ENCODE measurements around the gene RNF166. TPM values are rescaled to one million over a fixed set of nuclear protein-coding genes. Genes with fewer than 3 reads are reported as not detected.
A peak's percentile ranks its signal among the peaks of the same experiment; 100 is the strongest.

Gene RNF166
- polyA plus RNA-seq, 4 donors: 9.2 to 15.1 (median 12.1) TPM

DNA sequence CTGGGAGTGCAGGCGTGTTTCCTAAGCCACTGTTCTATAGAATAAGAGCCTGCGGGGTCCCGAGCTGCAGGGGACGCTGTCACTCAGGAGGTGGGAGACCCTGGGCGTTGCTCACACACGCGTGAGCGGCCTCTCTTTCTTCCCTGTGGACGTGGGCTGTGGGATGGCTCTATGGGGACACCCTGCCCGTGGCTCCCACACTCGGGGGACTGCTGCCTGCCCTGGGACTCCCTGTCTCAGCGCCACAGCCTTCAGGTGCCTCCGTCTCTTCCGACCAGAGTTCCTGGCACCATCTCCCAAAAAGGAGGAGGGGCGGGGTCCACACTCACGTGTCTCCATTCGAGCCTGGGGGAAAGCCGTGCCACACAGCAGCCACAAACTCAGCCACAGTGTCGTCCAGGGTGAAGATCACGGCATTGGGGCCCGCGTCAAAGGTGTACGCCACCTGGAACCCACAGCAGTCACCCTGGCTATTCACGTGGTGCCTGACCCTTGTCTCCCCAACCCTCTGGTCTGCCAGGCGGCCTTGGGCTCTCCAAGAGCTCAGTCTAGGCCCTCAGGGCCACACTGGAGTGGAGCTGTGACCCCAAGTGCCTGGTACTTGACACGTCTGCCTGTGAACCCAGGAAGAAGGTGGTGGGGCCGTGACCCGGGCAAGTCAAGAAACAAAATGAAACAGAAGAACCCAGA lies 51.7 kb downstream of the RNF166 start:
- Histone ChIP-seq H3K9me3 (ENCODE audit: control insufficient read depth in 2 of 2, insufficient read depth in 1 of 2, low read depth in 1 of 2, low read length in 1 of 2) (no peaks in the 10 kb centered on the region), H3K36me3 (ENCODE audit: control insufficient read depth in 3 of 3, insufficient read depth in 2 of 3, low read depth in 1 of 3, low read length in 3 of 3) (peaks cover 10 to 78% (median 11%) of the 10 kb centered on the region in 3 donors), H3K27me3 (ENCODE audit: control insufficient read depth in 3 of 3, insufficient read depth in 3 of 3, low read length in 3 of 3) (no peaks in the 10 kb centered on the region), H3K4me1 (ENCODE audit: control insufficient read depth in 3 of 3, insufficient read depth in 2 of 3, low read depth in 1 of 3, low read length in 2 of 3) (peaks cover 0 to 15% (median 4%) of the 10 kb centered on the region in 3 donors), H3K27ac (ENCODE audit: low read depth in 1 of 3, low read length in 2 of 3) (no peak overlapping the region), H3K4me3 (ENCODE audit: low read depth in 1 of 3, low read length in 3 of 3) (no peak overlapping the region)
- no peak for DNase-seq
- no peak for FAIRE-seq
- WGBS, 3 donors: 88 to 92% (median 89%) methylated on average over 28 of the region's 28 CpGs

DNA sequence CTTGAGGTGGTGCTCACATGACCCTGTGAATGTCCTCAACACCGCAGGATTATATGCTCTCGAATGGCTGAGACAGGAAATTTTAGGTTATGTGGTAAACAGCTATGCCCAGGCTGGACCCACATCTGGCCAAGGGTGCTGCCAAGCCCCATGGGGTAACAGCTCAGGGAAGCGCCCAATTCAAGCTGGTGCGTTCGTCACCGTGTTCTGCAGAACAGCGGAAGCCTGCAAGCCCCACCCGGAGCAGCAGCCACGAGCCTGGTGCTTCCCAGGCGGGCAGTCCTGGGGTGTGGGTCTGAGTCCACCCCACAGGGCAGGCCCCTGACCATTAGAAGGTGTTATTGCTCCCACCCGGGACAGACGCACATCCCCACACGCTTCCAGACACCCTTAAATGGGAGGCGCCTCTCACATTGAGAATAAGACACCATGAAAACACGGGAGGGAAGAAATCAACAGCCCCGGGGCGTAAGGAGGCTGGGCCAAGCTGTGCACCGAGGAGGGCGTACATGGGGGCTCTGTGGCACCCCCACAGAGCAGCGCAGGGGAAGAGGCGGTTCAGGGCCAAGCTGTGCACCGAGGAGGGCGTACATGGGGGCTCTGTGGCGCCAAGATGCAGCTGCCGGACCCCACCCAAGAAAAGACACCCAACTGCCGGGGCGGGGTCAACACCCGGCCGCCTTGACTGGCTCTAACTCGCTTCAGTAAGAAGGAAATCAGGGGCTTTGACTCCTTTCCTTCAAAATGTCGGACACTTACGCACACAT lies 52.4 kb downstream of the RNF166 start:
- Histone ChIP-seq H3K27me3 (ENCODE audit: control insufficient read depth in 3 of 3, insufficient read depth in 3 of 3, low read length in 3 of 3) (no peaks in the 10 kb centered on the region), H3K27ac (ENCODE audit: low read depth in 1 of 3, low read length in 2 of 3) (no peak overlapping the region), H3K9me3 (ENCODE audit: control insufficient read depth in 2 of 2, insufficient read depth in 1 of 2, low read depth in 1 of 2, low read length in 1 of 2) (no peaks in the 10 kb centered on the region), H3K4me1 (ENCODE audit: control insufficient read depth in 3 of 3, insufficient read depth in 2 of 3, low read depth in 1 of 3, low read length in 2 of 3) (peaks cover 0 to 17% (median 6%) of the 10 kb centered on the region in 3 donors), H3K36me3 (ENCODE audit: control insufficient read depth in 3 of 3, insufficient read depth in 2 of 3, low read depth in 1 of 3, low read length in 3 of 3) (peaks cover 10 to 77% (median 11%) of the 10 kb centered on the region in 3 donors), H3K4me3 (ENCODE audit: low read depth in 1 of 3, low read length in 3 of 3) (no peak overlapping the region)
- 86 to 89% (median 86%) methylated on average over 31 to 32 of the region's 32 CpGs for WGBS, 3 donors
- DNase-seq: no peak
- no peak for FAIRE-seq

DNA sequence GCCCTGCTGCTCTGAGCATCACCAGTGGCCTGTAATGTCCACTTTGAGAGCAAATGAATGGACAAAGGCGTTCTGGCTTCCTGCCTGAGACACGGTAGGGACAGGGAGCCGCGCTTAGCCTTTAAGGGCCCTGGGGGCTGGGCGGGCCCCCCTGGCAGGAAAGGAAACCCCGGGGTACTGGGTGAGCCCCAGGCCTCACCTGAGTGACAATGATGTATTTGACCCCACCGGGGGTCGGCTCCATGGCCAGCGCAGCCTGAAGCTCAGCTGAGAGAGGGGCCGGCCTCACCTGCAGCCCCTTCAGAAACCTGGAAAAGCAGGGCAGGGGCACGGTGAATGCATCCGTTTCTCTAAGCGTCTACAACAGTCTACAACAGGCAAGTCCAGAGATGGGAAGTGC lies 53.1 kb downstream of the RNF166 start:
- Histone ChIP-seq H3K36me3 (ENCODE audit: control insufficient read depth in 3 of 3, insufficient read depth in 2 of 3, low read depth in 1 of 3, low read length in 3 of 3) (peaks cover 9 to 74% (median 11%) of the 10 kb centered on the region in 3 donors), H3K27ac (ENCODE audit: low read depth in 1 of 3, low read length in 2 of 3) (no peak overlapping the region), H3K9me3 (ENCODE audit: control insufficient read depth in 2 of 2, insufficient read depth in 1 of 2, low read depth in 1 of 2, low read length in 1 of 2) (no peaks in the 10 kb centered on the region)

DNA sequence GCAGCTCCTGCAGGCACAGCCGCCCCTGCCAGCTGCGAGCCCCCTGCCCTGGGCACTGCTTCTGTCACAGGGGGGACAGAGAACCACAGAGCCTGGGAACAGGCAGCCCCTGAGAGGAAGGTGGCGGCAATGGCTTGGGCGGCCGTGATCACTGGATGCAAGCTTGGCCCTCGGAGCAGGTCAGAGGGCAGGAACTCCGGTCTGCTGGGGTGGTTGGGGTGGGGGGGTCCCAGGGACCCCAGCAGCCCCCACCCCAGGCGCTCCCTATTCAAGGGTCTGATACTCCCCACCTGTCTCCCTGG lies 53.5 kb downstream of the RNF166 start:
- no peak for FAIRE-seq
- no peak for DNase-seq
- H3K4me1 ChIP-seq (ENCODE audit: control insufficient read depth in 3 of 3, insufficient read depth in 2 of 3, low read depth in 1 of 3, low read length in 2 of 3): peaks cover 0 to 17% (median 6%) of the 10 kb centered on the region in 3 donors
- H3K4me3 ChIP-seq (ENCODE audit: low read depth in 1 of 3, low read length in 3 of 3): no peak overlapping the region
- H3K27me3 ChIP-seq (ENCODE audit: control insufficient read depth in 3 of 3, insufficient read depth in 3 of 3, low read length in 3 of 3): no peaks in the 10 kb centered on the region
- peaks cover 7 to 72% (median 11%) of the 10 kb centered on the region in 3 donors for H3K36me3 ChIP-seq (ENCODE audit: control insufficient read depth in 3 of 3, insufficient read depth in 2 of 3, low read depth in 1 of 3, low read length in 3 of 3)
- no peaks in the 10 kb centered on the region for H3K9me3 ChIP-seq (ENCODE audit: control insufficient read depth in 2 of 2, insufficient read depth in 1 of 2, low read depth in 1 of 2, low read length in 1 of 2)
- WGBS, 3 donors: 92 to 100% (median 94%) methylated on average over 6 to 8 of the region's 8 CpGs
- H3K27ac ChIP-seq (ENCODE audit: low read depth in 1 of 3, low read length in 2 of 3): no peak overlapping the region

More for the DNA sequence above, 53.1 kb downstream of the RNF166 start:
- no peak for FAIRE-seq
- H3K4me3 ChIP-seq (ENCODE audit: low read depth in 1 of 3, low read length in 3 of 3): no peak overlapping the region
- DNase-seq: no peak
- no peaks in the 10 kb centered on the region for H3K27me3 ChIP-seq (ENCODE audit: control insufficient read depth in 3 of 3, insufficient read depth in 3 of 3, low read length in 3 of 3)
- WGBS, 3 donors: 92 to 95% (median 93%) methylated on average over 13 of the region's 13 CpGs
- H3K4me1 ChIP-seq (ENCODE audit: control insufficient read depth in 3 of 3, insufficient read depth in 2 of 3, low read depth in 1 of 3, low read length in 2 of 3): peaks cover 0 to 17% (median 6%) of the 10 kb centered on the region in 3 donors

DNA sequence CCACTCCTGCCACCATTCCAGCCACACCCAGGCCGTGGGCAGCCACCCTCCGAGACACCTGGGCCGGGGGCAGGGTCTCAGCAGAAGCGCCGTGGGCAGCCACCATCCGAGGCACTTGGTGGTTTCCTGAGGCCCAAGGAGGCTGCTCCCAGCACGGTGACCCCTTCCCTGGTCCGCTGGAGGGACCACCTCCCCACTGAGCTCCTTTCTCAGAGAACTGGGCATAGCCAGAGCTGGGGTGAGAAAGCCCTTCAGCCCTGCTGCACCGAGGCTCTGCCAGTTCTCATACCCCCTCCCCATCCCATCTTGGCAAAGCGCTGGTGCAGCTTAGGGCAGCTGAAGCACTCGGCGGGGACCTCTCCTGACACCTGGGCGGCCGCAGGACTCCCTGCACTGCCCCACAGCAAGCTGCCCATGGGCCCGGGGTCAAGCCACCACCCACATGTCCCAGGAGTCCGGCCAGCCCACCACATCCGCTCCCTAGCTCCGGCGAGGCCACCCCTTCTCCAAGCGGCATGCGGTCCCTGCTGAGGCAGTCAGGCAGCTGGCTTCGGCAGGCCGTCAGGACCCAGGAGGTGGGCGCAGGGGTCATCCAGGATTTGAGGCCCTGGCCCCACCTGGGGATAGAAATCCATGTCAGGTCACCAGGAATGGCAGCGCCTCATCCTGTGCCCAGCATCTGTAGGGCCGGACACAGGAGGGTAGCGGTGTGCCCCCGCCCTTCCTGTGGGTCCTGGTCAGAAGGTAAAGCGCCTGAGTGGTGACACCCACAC lies 54.0 kb downstream of the RNF166 start:
- Histone ChIP-seq H3K4me1 (ENCODE audit: control insufficient read depth in 3 of 3, insufficient read depth in 2 of 3, low read depth in 1 of 3, low read length in 2 of 3) (peaks cover 0 to 17% (median 6%) of the 10 kb centered on the region in 3 donors), H3K4me3 (ENCODE audit: low read depth in 1 of 3, low read length in 3 of 3) (no peak overlapping the region), H3K27ac (ENCODE audit: low read depth in 1 of 3, low read length in 2 of 3) (peak overlapping the region; percentile 56 to 87 (median 78)), H3K9me3 (ENCODE audit: control insufficient read depth in 2 of 2, insufficient read depth in 1 of 2, low read depth in 1 of 2, low read length in 1 of 2) (no peaks in the 10 kb centered on the region), H3K36me3 (ENCODE audit: control insufficient read depth in 3 of 3, insufficient read depth in 2 of 3, low read depth in 1 of 3, low read length in 3 of 3) (peaks cover 7 to 71% (median 8%) of the 10 kb centered on the region in 3 donors), H3K27me3 (ENCODE audit: control insufficient read depth in 3 of 3, insufficient read depth in 3 of 3, low read length in 3 of 3) (no peaks in the 10 kb centered on the region)
- no peak for FAIRE-seq
- no peak for DNase-seq
- WGBS, 3 donors: 86 to 90% (median 87%) methylated on average over 28 to 29 of the region's 29 CpGs

DNA sequence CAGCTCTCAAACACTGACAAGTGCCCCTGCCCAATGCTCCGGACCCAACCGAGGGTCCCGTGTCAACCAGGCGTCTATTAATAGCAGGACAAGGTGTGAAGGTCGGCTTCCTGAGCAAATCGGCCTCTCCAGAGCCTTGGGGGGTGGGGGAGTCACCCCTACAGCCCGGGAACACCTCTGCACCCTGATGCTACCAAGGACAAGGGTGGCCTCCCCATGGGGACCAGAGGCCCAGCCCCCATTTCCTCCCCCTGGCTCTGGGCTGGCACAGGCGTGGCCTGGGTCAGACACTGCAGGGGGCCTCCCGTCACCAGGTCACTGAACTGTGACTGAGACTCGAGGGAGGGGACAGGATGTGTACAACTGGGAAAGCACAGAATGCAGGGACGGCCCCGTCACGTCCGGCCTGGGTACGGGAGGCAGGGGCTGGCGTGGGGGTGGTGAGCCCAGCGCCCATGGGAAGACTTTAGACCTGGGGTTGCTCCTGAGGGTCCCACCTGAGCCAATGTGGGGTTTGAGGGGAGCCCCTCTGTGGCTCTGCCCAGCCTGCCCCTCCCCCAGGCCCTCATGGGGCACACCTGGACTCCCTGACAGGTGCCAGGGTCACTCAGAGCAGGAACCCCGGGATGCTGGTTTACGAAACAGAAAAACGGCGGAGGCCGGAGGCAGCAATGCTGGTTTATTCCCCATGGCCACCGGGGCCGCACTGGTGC lies 54.8 kb downstream of the RNF166 start:
- 38 to 44% (median 41%) methylated on average over 24 of the region's 24 CpGs for WGBS, 3 donors
- FAIRE-seq: no peak
- Histone ChIP-seq H3K27ac (ENCODE audit: low read depth in 1 of 3, low read length in 2 of 3) (peak overlapping the region; percentile 65 to 87 (median 78)), H3K36me3 (ENCODE audit: control insufficient read depth in 3 of 3, insufficient read depth in 2 of 3, low read depth in 1 of 3, low read length in 3 of 3) (peaks cover 7 to 69% (median 8%) of the 10 kb centered on the region in 3 donors), H3K9me3 (ENCODE audit: control insufficient read depth in 2 of 2, insufficient read depth in 1 of 2, low read depth in 1 of 2, low read length in 1 of 2) (no peaks in the 10 kb centered on the region), H3K4me3 (ENCODE audit: low read depth in 1 of 3, low read length in 3 of 3) (peak overlapping the region; percentile 88 to 89 (median 89)), H3K27me3 (ENCODE audit: control insufficient read depth in 3 of 3, insufficient read depth in 3 of 3, low read length in 3 of 3) (no peaks in the 10 kb centered on the region), H3K4me1 (ENCODE audit: control insufficient read depth in 3 of 3, insufficient read depth in 2 of 3, low read depth in 1 of 3, low read length in 2 of 3) (peaks cover 0 to 17% (median 6%) of the 10 kb centered on the region in 3 donors)
- DNase-seq: peak; percentile 60 to 90

DNA sequence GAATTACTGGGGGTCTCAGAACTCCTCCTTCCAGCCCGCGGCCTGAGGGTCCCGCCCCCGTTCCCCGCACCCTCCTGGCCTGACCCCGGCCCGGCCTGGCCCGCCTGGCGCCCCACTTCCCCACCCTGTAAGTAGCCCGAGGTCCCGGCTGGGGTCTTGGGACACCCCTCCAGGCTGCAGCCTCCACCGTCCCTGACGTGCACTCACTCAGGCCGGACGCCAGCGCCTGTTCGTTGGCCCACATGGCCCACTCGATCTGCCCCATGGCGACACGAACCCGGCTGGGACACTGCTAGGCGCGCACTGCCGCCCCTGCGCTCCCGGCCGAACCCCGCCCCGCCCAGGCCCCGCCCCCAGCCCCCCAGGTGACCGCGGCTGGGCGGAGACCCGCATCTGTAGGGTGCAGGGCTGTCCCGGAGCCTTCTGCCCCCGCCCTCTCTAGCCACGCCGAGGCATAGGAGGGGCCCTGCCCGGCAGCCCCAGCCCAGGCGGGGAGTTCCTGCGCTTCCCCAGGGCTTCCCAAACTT lies 55.4 kb downstream of the RNF166 start, which contains the start of gene CYBA:
Gene CYBA (minus strand): TSS at position 305 of the 527 bp plus-strand sequence. CDS start 40 bp downstream, at position 265.
- WGBS, 3 donors: 0 to 1% (median 0%) methylated on average over 35 to 41 of the region's 41 CpGs
- H3K4me1 ChIP-seq (ENCODE audit: control insufficient read depth in 3 of 3, insufficient read depth in 2 of 3, low read depth in 1 of 3, low read length in 2 of 3): peaks cover 0 to 17% (median 6%) of the 10 kb centered on the region in 3 donors
- peak; percentile 79 to 88 for DNase-seq
- peak within 1 kb of the TSS; percentile 69 to 88 (median 78) for H3K27ac ChIP-seq (ENCODE audit: low read depth in 1 of 3, low read length in 2 of 3)
- H3K9me3 ChIP-seq (ENCODE audit: control insufficient read depth in 2 of 2, insufficient read depth in 1 of 2, low read depth in 1 of 2, low read length in 1 of 2): no peaks in the 10 kb centered on the region
- H3K36me3 ChIP-seq (ENCODE audit: control insufficient read depth in 3 of 3, insufficient read depth in 2 of 3, low read depth in 1 of 3, low read length in 3 of 3): peaks cover 7 to 69% (median 8%) of the 10 kb centered on the region in 3 donors
- FAIRE-seq: no peak
- H3K4me3 ChIP-seq (ENCODE audit: low read depth in 1 of 3, low read length in 3 of 3): peak within 1 kb of the TSS; percentile 88 to 89 (median 89)
- H3K27me3 ChIP-seq (ENCODE audit: control insufficient read depth in 3 of 3, insufficient read depth in 3 of 3, low read length in 3 of 3): no peaks in the 10 kb centered on the region

All from small intestine (tissue), 7 donors.